Measurements from ENCODE around the gene ENO3. TPM values are rescaled to one million over a fixed set of nuclear protein-coding genes. Genes with fewer than 3 reads are reported as not detected.
"Not testable (repeated sequence)": the region's sequence is repeated elsewhere in the genome, so short reads cannot be mapped to it uniquely, and the experiment has no call there.

Gene ENO3
- total RNA-seq, 1 donor from 2014 or later: 62.1 TPM

DNA sequence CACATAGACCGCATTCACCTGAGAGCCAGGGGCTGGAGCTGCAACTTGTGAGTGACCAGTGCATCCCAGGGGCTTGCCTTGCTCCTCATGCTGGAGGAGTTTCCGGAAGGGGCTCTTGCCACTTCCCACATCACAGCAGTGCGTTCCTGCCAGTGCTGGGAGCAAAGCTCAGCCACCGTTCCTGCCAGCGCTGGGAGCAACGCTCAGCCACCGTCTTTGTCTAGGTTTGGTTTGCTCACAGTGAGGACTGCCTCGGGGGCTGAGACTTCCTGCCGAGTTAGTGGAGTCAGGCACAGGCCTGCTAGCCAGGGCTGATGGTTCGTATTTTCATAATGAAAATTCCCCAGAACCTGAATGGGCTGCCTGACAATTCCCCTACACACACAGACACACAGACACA, 42.6 kb upstream of the ENO3 start:
- peaks cover 7% of the 10 kb centered on the region for H3K4me1 Mint-ChIP-seq (ENCODE audit: low read depth, unreplicated experiment)
- peaks cover 14% of the 10 kb centered on the region for H3K27me3 Mint-ChIP-seq (ENCODE audit: unreplicated experiment)
- no peaks in the 10 kb centered on the region for H3K36me3 Mint-ChIP-seq (ENCODE audit: unreplicated experiment)
- no peak overlapping the region for H3K27ac Mint-ChIP-seq (ENCODE audit: unreplicated experiment)
- TF ChIP-seq, protein P1, sequence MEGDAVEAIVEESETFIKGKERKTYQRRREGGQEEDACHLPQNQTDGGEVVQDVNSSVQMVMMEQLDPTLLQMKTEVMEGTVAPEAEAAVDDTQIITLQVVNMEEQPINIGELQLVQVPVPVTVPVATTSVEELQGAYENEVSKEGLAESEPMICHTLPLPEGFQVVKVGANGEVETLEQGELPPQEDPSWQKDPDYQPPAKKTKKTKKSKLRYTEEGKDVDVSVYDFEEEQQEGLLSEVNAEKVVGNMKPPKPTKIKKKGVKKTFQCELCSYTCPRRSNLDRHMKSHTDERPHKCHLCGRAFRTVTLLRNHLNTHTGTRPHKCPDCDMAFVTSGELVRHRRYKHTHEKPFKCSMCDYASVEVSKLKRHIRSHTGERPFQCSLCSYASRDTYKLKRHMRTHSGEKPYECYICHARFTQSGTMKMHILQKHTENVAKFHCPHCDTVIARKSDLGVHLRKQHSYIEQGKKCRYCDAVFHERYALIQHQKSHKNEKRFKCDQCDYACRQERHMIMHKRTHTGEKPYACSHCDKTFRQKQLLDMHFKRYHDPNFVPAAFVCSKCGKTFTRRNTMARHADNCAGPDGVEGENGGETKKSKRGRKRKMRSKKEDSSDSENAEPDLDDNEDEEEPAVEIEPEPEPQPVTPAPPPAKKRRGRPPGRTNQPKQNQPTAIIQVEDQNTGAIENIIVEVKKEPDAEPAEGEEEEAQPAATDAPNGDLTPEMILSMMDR (IDR thresholded peaks at IDR 0.05; ENCODE audit: partially characterized antibody, unreplicated experiment): no peak
- H3K4me3 Mint-ChIP-seq (ENCODE audit: unreplicated experiment): no peak overlapping the region
- H3K9me3 Mint-ChIP-seq (ENCODE audit: unreplicated experiment): peaks cover 4% of the 10 kb centered on the region
- peak; percentile 31 for DNase-seq

DNA sequence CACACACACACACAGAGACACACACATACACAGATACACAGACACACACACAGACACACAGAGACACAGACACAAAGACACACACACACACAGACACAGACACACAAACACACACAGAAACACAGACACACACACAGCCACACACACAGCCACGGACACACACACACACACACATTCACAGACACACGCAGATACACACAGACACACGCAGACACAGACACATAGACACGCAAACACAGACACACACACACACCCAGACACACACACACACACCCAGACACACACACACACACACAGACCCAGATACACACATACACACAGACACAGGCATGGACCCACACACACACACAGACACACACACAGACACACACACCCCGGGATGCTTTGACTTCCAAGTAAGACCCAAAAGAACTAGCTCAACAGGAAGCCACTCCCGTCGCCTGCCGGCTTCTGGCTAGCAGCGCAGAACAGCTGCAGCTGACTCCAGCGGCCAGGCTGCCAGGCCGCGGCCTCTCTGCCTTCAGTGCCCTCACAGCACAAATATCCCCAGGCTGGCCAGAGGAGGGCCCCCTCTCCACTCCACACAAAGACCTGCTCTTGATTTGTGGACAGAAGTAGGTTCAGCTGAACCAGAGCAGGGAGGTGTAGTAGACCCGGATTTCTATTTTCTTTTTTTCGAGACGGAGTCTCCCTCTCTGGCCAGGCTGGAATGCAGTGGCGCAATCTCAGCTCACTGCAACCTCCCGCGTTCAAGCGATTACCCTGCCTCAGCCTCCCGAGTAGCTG, 42.0 kb upstream of the ENO3 start:
- Mint-ChIP-seq H3K9me3 (ENCODE audit: unreplicated experiment) (peaks cover 4% of the 10 kb centered on the region), H3K27ac (ENCODE audit: unreplicated experiment) (no peak overlapping the region), H3K4me3 (ENCODE audit: unreplicated experiment) (no peak overlapping the region), H3K36me3 (ENCODE audit: unreplicated experiment) (no peaks in the 10 kb centered on the region), H3K4me1 (ENCODE audit: low read depth, unreplicated experiment) (peaks cover 3% of the 10 kb centered on the region), H3K27me3 (ENCODE audit: unreplicated experiment) (peaks cover 11% of the 10 kb centered on the region)
- TF ChIP-seq, protein P1 (IDR thresholded peaks at IDR 0.05; ENCODE audit: partially characterized antibody, unreplicated experiment): peak; percentile 74
- peak; percentile 90 for DNase-seq

DNA sequence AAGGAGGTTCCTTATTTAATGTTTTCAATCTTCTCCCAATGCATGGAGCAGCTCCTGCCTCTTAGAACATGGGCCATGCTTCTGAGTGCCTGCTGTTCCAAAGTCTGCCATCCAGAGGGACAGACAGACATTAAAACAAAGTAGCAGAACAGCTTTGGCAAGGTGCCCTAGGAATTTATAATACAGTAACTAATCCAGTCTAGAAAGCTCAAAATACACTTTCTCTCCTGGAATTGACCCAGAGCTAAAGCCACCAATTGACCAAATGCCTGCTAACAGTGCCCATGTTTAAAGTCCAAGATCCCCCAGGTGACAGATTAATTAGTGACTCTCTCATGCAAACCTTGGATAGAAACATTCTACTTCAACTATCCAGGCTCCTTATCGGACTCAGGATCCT, 36.9 kb upstream of the ENO3 start:
- Mint-ChIP-seq H3K27ac (ENCODE audit: unreplicated experiment) (no peak overlapping the region), H3K36me3 (ENCODE audit: unreplicated experiment) (no peaks in the 10 kb centered on the region), H3K4me3 (ENCODE audit: unreplicated experiment) (no peak overlapping the region), H3K27me3 (ENCODE audit: unreplicated experiment) (peaks cover 11% of the 10 kb centered on the region), H3K9me3 (ENCODE audit: unreplicated experiment) (no peaks in the 10 kb centered on the region), H3K4me1 (ENCODE audit: low read depth, unreplicated experiment) (peaks cover 8% of the 10 kb centered on the region)
- TF ChIP-seq, protein P1 (IDR thresholded peaks at IDR 0.05; ENCODE audit: partially characterized antibody, unreplicated experiment): no peak
- DNase-seq: no peak

DNA sequence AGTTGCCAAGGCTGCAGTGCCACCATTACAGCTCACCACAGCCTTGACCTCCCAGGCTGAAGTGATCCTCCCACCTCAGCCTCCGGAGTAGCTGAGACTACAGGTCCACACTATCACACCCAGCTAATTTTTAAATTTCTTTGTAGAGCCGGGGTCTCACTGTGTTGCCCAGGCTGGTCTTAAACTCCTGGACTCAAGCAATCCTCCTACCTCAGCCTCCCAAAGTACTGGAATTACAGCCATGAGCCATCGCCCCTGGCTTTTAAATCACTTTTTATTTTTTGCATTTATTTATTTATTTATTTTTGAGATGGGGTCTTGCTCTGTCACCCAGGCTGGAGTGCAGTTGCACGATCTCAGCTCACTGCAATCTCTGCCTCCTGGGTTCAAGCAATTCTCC, 36.4 kb upstream of the ENO3 start:
- not testable (repeated sequence) for DNase-seq; H3K4me3 Mint-ChIP-seq (ENCODE audit: unreplicated experiment); H3K27ac Mint-ChIP-seq (ENCODE audit: unreplicated experiment); H3K4me1 Mint-ChIP-seq (ENCODE audit: low read depth, unreplicated experiment); H3K36me3 Mint-ChIP-seq (ENCODE audit: unreplicated experiment); H3K9me3 Mint-ChIP-seq (ENCODE audit: unreplicated experiment)
- peaks cover 11% of the 10 kb centered on the region for H3K27me3 Mint-ChIP-seq (ENCODE audit: unreplicated experiment)

DNA sequence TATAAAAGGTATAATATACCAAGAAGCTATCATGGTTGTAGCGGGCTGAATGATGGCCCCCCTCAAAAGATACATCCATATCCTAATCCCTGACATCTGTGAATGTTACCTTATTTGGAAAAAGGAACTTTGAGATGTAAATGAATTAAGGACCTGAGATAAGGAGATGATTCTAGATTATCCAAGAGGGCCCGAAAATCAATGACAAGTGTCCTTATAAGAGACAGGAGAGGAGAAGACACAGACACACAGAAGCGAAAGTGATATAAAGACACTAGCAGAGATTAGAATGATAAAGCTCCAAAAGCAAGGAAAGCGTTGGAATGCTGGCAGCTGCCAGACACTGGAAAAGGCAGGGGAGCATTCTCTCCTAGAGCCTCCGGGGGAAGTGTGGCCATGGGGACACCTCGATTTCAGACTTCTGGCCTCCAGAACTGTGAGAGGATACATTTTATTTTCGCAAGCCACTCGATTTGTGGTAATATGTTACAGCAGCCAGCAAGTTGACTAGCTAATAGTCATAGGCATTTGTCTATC, 31.3 kb upstream of the ENO3 start:
- H3K27ac Mint-ChIP-seq (ENCODE audit: unreplicated experiment): no peak overlapping the region
- H3K4me3 Mint-ChIP-seq (ENCODE audit: unreplicated experiment): no peak overlapping the region
- TF ChIP-seq, protein P1 (IDR thresholded peaks at IDR 0.05; ENCODE audit: partially characterized antibody, unreplicated experiment): no peak

More for the DNA sequence above, 31.3 kb upstream of the ENO3 start:
- peaks cover 4% of the 10 kb centered on the region for H3K27me3 Mint-ChIP-seq (ENCODE audit: unreplicated experiment)
- peaks cover 4% of the 10 kb centered on the region for H3K4me1 Mint-ChIP-seq (ENCODE audit: low read depth, unreplicated experiment)
- DNase-seq: no peak
- no peaks in the 10 kb centered on the region for H3K36me3 Mint-ChIP-seq (ENCODE audit: unreplicated experiment)
- no peaks in the 10 kb centered on the region for H3K9me3 Mint-ChIP-seq (ENCODE audit: unreplicated experiment)

Data from glutamatergic neuron (in vitro differentiated cells).